Hematopoietic multipotent progenitor cell treated with erythropoietin and hydrocortisone succinate and interleukin-3 and kit ligand, for 4 days (in vitro differentiated cells): Measurements from ENCODE around the gene ORC4.

ENCODE experiments used
- DNase-seq: peaks from one replicate; pipeline ENCODE4 v3.0.0-alpha.2; 2015

Gene ORC4

GRCh38 chr2:147927053-147927588, 93.4 kb downstream of the ORC4 start:
- no peak for DNase-seq

- DNase-seq = peak; percentile 68
Measured at GRCh38 chr2:147925886-147926285, 94.7 kb downstream of the ORC4 start.

- DNase-seq = no peak
Measured at GRCh38 chr2:147924647-147925046, 95.9 kb downstream of the ORC4 start.

GRCh38 chr2:147923846-147924245, 96.7 kb downstream of the ORC4 start:
- DNase-seq = no peak

- DNase-seq = no peak
Measured at GRCh38 chr2:147917161-147917560, 103.4 kb downstream of the ORC4 start.

- DNase-seq = no peak
Measured at GRCh38 chr2:147916723-147917122, 103.8 kb downstream of the ORC4 start.

- DNase-seq = no peak
Measured at GRCh38 chr2:147916067-147916466, 104.5 kb downstream of the ORC4 start.

GRCh38 chr2:147913701-147914480, 106.6 kb downstream of the ORC4 start:
- peak; percentile 70 for DNase-seq

GRCh38 chr2:147910990-147911473, 109.5 kb downstream of the ORC4 start:
- peak; percentile 83 for DNase-seq

GRCh38 chr2:147909178-147909577, 111.4 kb downstream of the ORC4 start:
- no peak for DNase-seq

- no peak for DNase-seq
Measured at GRCh38 chr2:147904051-147904450, 116.5 kb downstream of the ORC4 start.

- no peak for DNase-seq
Measured at GRCh38 chr2:147888680-147889079, 131.9 kb downstream of the ORC4 start.

GRCh38 chr2:147886136-147886535, 134.4 kb downstream of the ORC4 start:
- DNase-seq = no peak

GRCh38 chr2:147884830-147885229, 135.7 kb downstream of the ORC4 start:
- no peak for DNase-seq

GRCh38 chr2:147882631-147883030, 137.9 kb downstream of the ORC4 start:
- DNase-seq = no peak
